GM13977 (cell line): ENCODE results near the gene EEFSEC.

Experiments
- DNase-seq: peaks from one replicate; pipeline ENCODE4 v3.0.0; 2012; ENCODE audit warnings: low spot score
- in situ Hi-C: fragments of 300-500 bp; cut with MboI; formaldehyde crosslinking; loops from one replicate; pipeline ENCODE4 v1.12.0; 2022; ENCODE audit warnings: low sequenced_read_pairs, low pct_unique_long_range_greater_than_20kb, mixed read lengths, inconsistent platforms; ENCODE audit not compliant: unreplicated experiment
- TF ChIP-seq, protein P1 (sequence below): IDR thresholded peaks from 2 replicates; pipeline ENCODE4 v1.5.1; 2012; ENCODE audit warnings: mild to moderate bottlenecking, control low read depth; ENCODE audit not compliant: insufficient read depth; ENCODE audit errors: extremely low read depth, missing control alignments

EEFSEC gene

DNA sequence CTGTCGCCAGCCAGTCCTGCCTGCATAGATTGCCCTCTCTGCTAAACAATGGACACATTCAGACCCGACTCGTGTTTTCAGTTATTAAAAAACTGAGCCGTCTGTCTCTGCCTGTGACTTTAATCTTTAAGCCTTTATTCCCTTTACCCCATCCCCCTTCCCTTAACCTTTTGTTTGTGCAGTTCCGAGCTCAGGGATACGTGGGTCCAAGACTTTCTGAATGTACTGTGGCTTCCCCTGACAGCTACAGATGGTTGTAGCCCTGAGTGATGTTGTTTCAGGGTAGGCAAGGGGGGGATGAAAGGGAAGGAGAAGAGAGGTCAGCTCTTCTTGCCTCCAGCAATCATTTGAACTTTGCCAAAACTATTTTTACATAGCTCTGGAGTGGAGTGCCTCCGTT lies 44.6 kb downstream of the EEFSEC start:
- in situ Hi-C loops = no loop called here
- TF ChIP-seq, protein P1, sequence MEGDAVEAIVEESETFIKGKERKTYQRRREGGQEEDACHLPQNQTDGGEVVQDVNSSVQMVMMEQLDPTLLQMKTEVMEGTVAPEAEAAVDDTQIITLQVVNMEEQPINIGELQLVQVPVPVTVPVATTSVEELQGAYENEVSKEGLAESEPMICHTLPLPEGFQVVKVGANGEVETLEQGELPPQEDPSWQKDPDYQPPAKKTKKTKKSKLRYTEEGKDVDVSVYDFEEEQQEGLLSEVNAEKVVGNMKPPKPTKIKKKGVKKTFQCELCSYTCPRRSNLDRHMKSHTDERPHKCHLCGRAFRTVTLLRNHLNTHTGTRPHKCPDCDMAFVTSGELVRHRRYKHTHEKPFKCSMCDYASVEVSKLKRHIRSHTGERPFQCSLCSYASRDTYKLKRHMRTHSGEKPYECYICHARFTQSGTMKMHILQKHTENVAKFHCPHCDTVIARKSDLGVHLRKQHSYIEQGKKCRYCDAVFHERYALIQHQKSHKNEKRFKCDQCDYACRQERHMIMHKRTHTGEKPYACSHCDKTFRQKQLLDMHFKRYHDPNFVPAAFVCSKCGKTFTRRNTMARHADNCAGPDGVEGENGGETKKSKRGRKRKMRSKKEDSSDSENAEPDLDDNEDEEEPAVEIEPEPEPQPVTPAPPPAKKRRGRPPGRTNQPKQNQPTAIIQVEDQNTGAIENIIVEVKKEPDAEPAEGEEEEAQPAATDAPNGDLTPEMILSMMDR = no peak
- no peak for DNase-seq

DNA sequence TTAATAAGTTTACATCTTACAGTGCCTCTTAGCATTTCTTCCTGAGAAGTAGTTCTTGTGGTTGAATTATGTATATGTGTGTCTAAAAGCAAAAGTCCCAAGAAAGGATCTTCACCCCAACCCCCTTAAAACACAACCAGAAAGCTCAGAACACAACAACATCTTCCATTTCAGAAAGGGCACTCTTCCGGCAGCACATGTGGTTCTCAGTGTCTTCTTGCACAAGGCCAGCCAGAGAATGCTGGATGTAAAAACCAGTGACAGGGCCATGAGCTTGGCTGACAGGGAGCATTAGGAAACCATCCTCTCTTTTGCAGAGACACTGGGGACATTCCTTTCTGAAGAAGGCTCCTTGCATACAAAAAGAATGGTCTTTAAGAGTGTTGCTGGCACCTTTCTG lies 45.0 kb downstream of the EEFSEC start:
- in situ Hi-C loops = no loop called here
- DNase-seq = no peak
- TF ChIP-seq, protein P1 = no peak

DNA sequence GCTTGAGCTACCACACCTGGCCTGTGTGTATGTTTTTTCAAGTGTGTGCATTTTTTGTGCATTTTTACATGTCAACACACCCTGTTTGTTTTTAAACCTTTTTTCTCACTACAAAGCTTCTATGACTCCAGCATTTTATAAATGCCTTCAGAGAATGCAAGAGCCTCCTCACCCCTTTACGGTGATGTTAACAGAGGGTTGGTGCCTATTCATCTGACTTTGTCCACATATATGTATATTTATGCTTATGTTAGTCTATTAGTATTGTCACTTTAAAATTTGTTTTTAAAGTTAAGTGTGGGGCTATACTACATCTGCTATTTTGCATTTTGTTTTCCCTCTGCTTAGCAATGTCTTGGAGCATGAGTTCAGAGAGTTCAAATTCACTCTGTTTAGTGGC lies 45.8 kb downstream of the EEFSEC start:
- in situ Hi-C loops = no loop called here
- no peak for DNase-seq
- TF ChIP-seq, protein P1 = no peak

DNA sequence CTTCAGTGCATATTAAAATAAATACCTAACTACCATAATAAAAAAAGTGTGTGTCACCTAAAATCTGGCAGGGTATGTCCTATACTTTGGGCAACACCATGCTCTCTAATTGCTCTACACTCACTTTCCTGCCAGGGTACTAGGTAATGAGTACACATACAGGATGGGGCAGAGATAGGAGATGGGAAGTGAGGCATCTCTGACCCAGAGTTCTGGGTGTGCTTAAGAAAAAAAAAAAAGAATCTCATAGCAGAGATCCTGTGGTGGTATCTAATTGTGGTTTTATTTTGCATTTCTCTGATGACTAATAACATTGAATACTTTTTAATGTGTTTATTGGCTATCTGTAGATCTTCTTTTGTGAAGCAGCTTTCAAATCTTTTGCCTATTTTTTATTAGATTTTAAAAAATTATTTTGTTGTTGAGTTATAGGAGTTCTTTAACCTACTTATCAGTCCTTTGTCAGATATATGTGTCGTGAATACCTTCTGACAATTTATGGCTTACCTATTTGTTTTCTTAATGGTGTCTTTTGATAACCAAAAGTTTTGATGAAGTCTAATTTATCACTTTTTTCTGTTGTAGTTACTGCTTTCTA lies 48.0 kb downstream of the EEFSEC start:
- in situ Hi-C loops = no loop called here
- DNase-seq = no peak
- TF ChIP-seq, protein P1 = no peak

DNA sequence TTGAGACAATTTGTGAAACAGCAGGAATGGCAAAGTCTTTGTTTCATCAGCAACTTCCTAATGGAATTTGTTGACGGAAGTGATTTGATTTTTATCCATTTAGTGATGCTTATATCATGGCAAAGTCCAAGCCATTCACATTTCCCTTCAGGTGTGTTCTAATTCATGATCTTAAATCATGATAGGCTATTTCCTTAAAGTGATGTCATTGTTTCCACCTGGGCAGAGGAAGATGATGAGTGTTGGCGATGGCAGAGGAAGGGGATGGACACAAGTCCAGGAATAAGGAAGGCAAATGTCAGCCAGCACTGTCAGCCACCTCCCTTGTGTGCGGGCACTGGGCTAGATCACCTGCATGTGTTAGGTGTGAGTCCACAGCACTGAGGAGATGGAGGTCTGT lies 49.9 kb downstream of the EEFSEC start:
- in situ Hi-C loops = no loop called here
- TF ChIP-seq, protein P1 = no peak
- DNase-seq = no peak

DNA sequence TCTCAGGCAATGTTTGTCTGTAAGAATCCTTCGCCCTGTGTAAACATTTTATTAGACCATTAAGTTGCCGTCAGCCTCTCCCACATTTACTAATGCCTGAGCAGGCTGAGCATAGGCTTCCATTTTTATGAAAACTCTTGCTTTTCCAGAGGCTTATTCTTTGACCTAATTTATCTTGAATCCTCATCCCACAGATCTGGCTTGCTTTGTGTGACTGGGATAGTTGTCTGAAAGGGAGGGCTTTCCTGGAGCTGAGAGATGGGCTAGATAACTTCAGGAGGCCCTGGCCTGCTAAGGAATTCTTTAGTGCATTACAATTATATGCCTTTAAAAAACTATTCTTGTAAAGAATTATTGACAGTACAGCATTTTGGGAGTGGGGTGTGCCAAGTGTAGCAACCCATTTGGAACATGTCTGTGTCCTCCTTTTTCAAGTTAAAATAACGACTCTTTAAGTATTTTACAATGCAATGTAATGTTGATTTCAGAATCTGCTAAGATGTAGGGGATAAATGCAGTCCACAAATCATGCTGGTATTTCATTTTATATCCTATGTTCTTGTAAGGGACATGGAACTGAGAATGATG lies 52.4 kb downstream of the EEFSEC start:
- in situ Hi-C loops = no loop called here
- TF ChIP-seq, protein P1 = no peak
- no peak for DNase-seq
